CD4-positive, alpha-beta memory T cell (primary cell): Measurements from ENCODE around the gene ZNF273. TPM values are rescaled to one million over a fixed set of nuclear protein-coding genes. Genes with fewer than 3 reads are reported as not detected.

Source experiments
- CTCF ChIA-PET: fragments of 350-600 bp; sonication (Branson Sonifier 250); formaldehyde crosslinking; loops from one replicate; lab custom pipeline; 2021; ENCODE audit warnings: inconsistent platforms; ENCODE audit not compliant: partially characterized antibody; lab: Charles Lee
- POLR2A ChIA-PET: fragments of 350-600 bp; sonication (Branson Sonifier 250); formaldehyde crosslinking; loops from one replicate; lab custom pipeline; 2021; ENCODE audit not compliant: partially characterized antibody; lab: Charles Lee
- DNase-seq, 5 donors: peaks; one replicate each; pipeline versions ENCODE4 v3.0.0 to v3.0.0-alpha.2; 2020 to 2022; ENCODE audit warnings: mixed read lengths in 1 of 5
- H3K27ac ChIP-seq: one replicate; pipeline ENCODE4 v1.7.0; 2013; ENCODE audit warnings: low read depth, low read length
- H3K27me3 ChIP-seq: 2 replicates; pipeline ENCODE4 v1.7.0; 2013; ENCODE audit warnings: mild to moderate bottlenecking, low read length, moderate library complexity; ENCODE audit not compliant: insufficient read depth
- H3K36me3 ChIP-seq: 2 replicates; pipeline ENCODE4 v1.7.0; 2013; ENCODE audit warnings: mild to moderate bottlenecking, low read length, moderate library complexity; ENCODE audit not compliant: insufficient read depth
- H3K4me1 ChIP-seq: 2 replicates; pipeline ENCODE4 v1.7.0; 2013; ENCODE audit warnings: mild to moderate bottlenecking, low read length, moderate library complexity; ENCODE audit not compliant: insufficient read depth
- H3K4me3 ChIP-seq, 2 donors: one replicate each; pipeline ENCODE4 v1.7.0; 2013; ENCODE audit warnings: low read length in 2 of 2, mild to moderate bottlenecking in 1 of 2
- H3K9me3 ChIP-seq, 2 donors: one replicate each; pipeline ENCODE4 v1.7.0; 2013; ENCODE audit warnings: low read length in 2 of 2, control low read depth in 1 of 2; ENCODE audit not compliant: control insufficient read depth in 1 of 2
- H3K27ac Mint-ChIP-seq, 7 donors: one replicate each; pipeline ENCODE4 v1.8.0; 2020 to 2021; ENCODE audit warnings: mixed read lengths in 7 of 7, mild to moderate bottlenecking in 6 of 7, inconsistent platforms in 3 of 7, moderate library complexity in 3 of 7
- H3K27me3 Mint-ChIP-seq, 2 donors: one replicate each; pipeline ENCODE4 v1.8.0; 2020 to 2021; ENCODE audit warnings: mixed read lengths in 2 of 2
- H3K36me3 Mint-ChIP-seq, 2 donors: one replicate each; pipeline ENCODE4 v1.8.0; 2020 to 2021; ENCODE audit warnings: mixed read lengths in 2 of 2, inconsistent platforms in 1 of 2, mild to moderate bottlenecking in 1 of 2
- H3K4me1 Mint-ChIP-seq, 4 donors: one replicate each; pipeline ENCODE4 v1.8.0; 2020 to 2021; ENCODE audit warnings: mixed read lengths in 4 of 4, mild to moderate bottlenecking in 1 of 4
- H3K4me3 Mint-ChIP-seq, 8 donors: one replicate each; pipeline ENCODE4 v1.8.0; 2020 to 2021; ENCODE audit warnings: mixed read lengths in 8 of 8, mild to moderate bottlenecking in 7 of 8, moderate library complexity in 6 of 8, inconsistent platforms in 3 of 8
- H3K9me3 Mint-ChIP-seq, 8 donors: one replicate each; pipeline ENCODE4 v1.8.0; 2020 to 2021; ENCODE audit warnings: mixed read lengths in 8 of 8, mild to moderate bottlenecking in 5 of 8, inconsistent platforms in 3 of 8, moderate library complexity in 1 of 8
- intact Hi-C: fragments of 100-400 bp; cut with micrococcal nuclease; formaldehyde crosslinking; loops from one replicate; pipeline ENCODE4 v1.15.1; 2023
- polyA plus RNA-seq, 2 donors: library from polyadenylated mRNA; unstranded; fragments of 300-500 nt; fragmentation: Illumina TruSeq; gene quantifications; one replicate each; pipeline ENCODE4 v1.2.3, GENCODE V29; 2021
- total RNA-seq, 2 experiments: library from RNA; stranded (reverse); gene quantifications; one replicate each; pipeline ENCODE4 v1.2.3, GENCODE V29; 2021

The ZNF273 gene
- total and polyA plus RNA-seq, 4 experiments from 2014 or later: 5.0 to 8.9 (median 6.7) TPM

- ChIA-PET POLR2A (no interaction called here), CTCF (no interaction called here)
- Mint-ChIP-seq H3K4me3 (no peak overlapping the region), H3K36me3 (no peaks in the 10 kb centered on the region), H3K27me3 (peaks cover 4 to 14% of the 10 kb centered on the region in 2 donors), H3K9me3 (peaks cover 0 to 3% (median 0%) of the 10 kb centered on the region in 8 donors), H3K27ac (peak overlapping the region in 1 of 7 donors; percentile 45), H3K4me1 (peaks cover 2 to 13% (median 10%) of the 10 kb centered on the region in 4 donors)
- no peaks in the 10 kb centered on the region for H3K36me3 ChIP-seq
- H3K9me3 ChIP-seq: no peaks in the 10 kb centered on the region
- no peak overlapping the region for H3K4me3 ChIP-seq
- H3K27ac ChIP-seq: no peak overlapping the region
- intact Hi-C loops: no loop called here
- peaks cover 5% of the 10 kb centered on the region for H3K4me1 ChIP-seq
- no peaks in the 10 kb centered on the region for H3K27me3 ChIP-seq
- no peak for DNase-seq
These were observed 29.6 kb upstream of the ZNF273 start for GRCh38 chr7:64873517-64873916.

- POLR2A ChIA-PET: no interaction called here
- H3K36me3 Mint-ChIP-seq: no peaks in the 10 kb centered on the region
- Histone ChIP-seq H3K4me3 (no peak overlapping the region), H3K4me1 (peaks cover 5% of the 10 kb centered on the region), H3K9me3 (no peaks in the 10 kb centered on the region), H3K36me3 (no peaks in the 10 kb centered on the region), H3K27ac (no peak overlapping the region), H3K27me3 (no peaks in the 10 kb centered on the region)
- H3K27ac Mint-ChIP-seq: no peak overlapping the region
- H3K27me3 Mint-ChIP-seq: peaks cover 5 to 20% of the 10 kb centered on the region in 2 donors
- CTCF ChIA-PET: no interaction called here
- H3K9me3 Mint-ChIP-seq: peaks cover 0 to 7% (median under 1%) of the 10 kb centered on the region in 8 donors
- H3K4me1 Mint-ChIP-seq: peaks cover 2 to 17% (median 13%) of the 10 kb centered on the region in 4 donors
- intact Hi-C loops: no loop called here
- no peak for DNase-seq
- H3K4me3 Mint-ChIP-seq: no peak overlapping the region
These were observed 29.0 kb upstream of the ZNF273 start for GRCh38 chr7:64874114-64874513.

- no peaks in the 10 kb centered on the region for H3K27me3 ChIP-seq
- CTCF ChIA-PET: no interaction called here
- H3K4me3 Mint-ChIP-seq: no peak overlapping the region
These were observed 28.4 kb upstream of the ZNF273 start for GRCh38 chr7:64874562-64875250.

GRCh38 chr7:64875258-64875657 lies 27.8 kb upstream of the ZNF273 start:
- Mint-ChIP-seq H3K4me1 (peaks cover 2 to 23% (median 13%) of the 10 kb centered on the region in 4 donors), H3K9me3 (peaks cover 0 to 11% (median under 1%) of the 10 kb centered on the region in 8 donors), H3K36me3 (no peaks in the 10 kb centered on the region), H3K27ac (no peak overlapping the region), H3K4me3 (no peak overlapping the region), H3K27me3 (peaks cover 7 to 23% of the 10 kb centered on the region in 2 donors)
- no peak for DNase-seq
- Histone ChIP-seq H3K4me1 (peaks cover 5% of the 10 kb centered on the region), H3K27me3 (no peaks in the 10 kb centered on the region), H3K27ac (no peak overlapping the region), H3K36me3 (no peaks in the 10 kb centered on the region), H3K9me3 (no peaks in the 10 kb centered on the region), H3K4me3 (no peak overlapping the region)
- CTCF ChIA-PET: no interaction called here
- POLR2A ChIA-PET: no interaction called here
- intact Hi-C loops: no loop called here

More at GRCh38 chr7:64874562-64875250, 28.4 kb upstream of the ZNF273 start:
- Histone ChIP-seq H3K9me3 (no peaks in the 10 kb centered on the region), H3K27ac (no peak overlapping the region), H3K36me3 (no peaks in the 10 kb centered on the region), H3K4me3 (no peak overlapping the region), H3K4me1 (peaks cover 5% of the 10 kb centered on the region)
- peak overlapping the region in 1 of 7 donors; percentile 8 for H3K27ac Mint-ChIP-seq
- H3K4me1 Mint-ChIP-seq: peaks cover 2 to 23% (median 13%) of the 10 kb centered on the region in 4 donors
- H3K27me3 Mint-ChIP-seq: peaks cover 5 to 23% of the 10 kb centered on the region in 2 donors
- DNase-seq: no peak
- intact Hi-C loops: no loop called here
- no peaks in the 10 kb centered on the region for H3K36me3 Mint-ChIP-seq
- POLR2A ChIA-PET: no interaction called here
- H3K9me3 Mint-ChIP-seq: peaks cover 0 to 7% (median under 1%) of the 10 kb centered on the region in 8 donors

GRCh38 chr7:64875658-64876406 lies 27.2 kb upstream of the ZNF273 start:
- intact Hi-C loops: no loop called here
- no peak overlapping the region for H3K27ac Mint-ChIP-seq

GRCh38 chr7:64876792-64877713 lies 26.0 kb upstream of the ZNF273 start:
- intact Hi-C loops: no loop called here
- no peaks in the 10 kb centered on the region for H3K36me3 ChIP-seq
- H3K27ac ChIP-seq: no peak overlapping the region
- POLR2A ChIA-PET: interaction anchor here (0.7 kb wide), 1 partner anchor 211 kb away, joined by 4 read pairs; the partner anchor contains the start of gene ZNF107
- CTCF ChIA-PET: interaction anchor here (0.7 kb wide), 1 partner anchor 74 kb away, joined by 3 read pairs; no protein-coding TSS in a partner anchor
- H3K9me3 ChIP-seq: no peaks in the 10 kb centered on the region
- peak overlapping the region in 1 of 2 donors; percentile 38 for H3K4me3 ChIP-seq
- H3K27ac Mint-ChIP-seq: peak overlapping the region in 5 of 7 donors; percentile 61 to 79 (median 77)
- H3K4me1 ChIP-seq: peaks cover 5% of the 10 kb centered on the region
- H3K27me3 ChIP-seq: no peaks in the 10 kb centered on the region
- DNase-seq: peak; percentile 56 to 76 (median 66)
- H3K4me1 Mint-ChIP-seq: peaks cover 2 to 24% (median 13%) of the 10 kb centered on the region in 4 donors
- peak overlapping the region; percentile 64 to 82 (median 79) for H3K4me3 Mint-ChIP-seq
- H3K9me3 Mint-ChIP-seq: peaks cover 0 to 11% (median under 1%) of the 10 kb centered on the region in 8 donors
- H3K36me3 Mint-ChIP-seq: no peaks in the 10 kb centered on the region
- H3K27me3 Mint-ChIP-seq: peaks cover 14 to 35% of the 10 kb centered on the region in 2 donors

More at GRCh38 chr7:64875658-64876406, 27.2 kb upstream of the ZNF273 start:
- no peak for DNase-seq
- no peaks in the 10 kb centered on the region for H3K27me3 ChIP-seq
- H3K36me3 ChIP-seq: no peaks in the 10 kb centered on the region
- POLR2A ChIA-PET: no interaction called here
- Mint-ChIP-seq H3K9me3 (peaks cover 0 to 11% (median 0%) of the 10 kb centered on the region in 8 donors), H3K36me3 (no peaks in the 10 kb centered on the region), H3K4me3 (no peak overlapping the region), H3K27me3 (peaks cover 7 to 25% of the 10 kb centered on the region in 2 donors), H3K4me1 (peaks cover 2 to 23% (median 13%) of the 10 kb centered on the region in 4 donors)
- H3K9me3 ChIP-seq: no peaks in the 10 kb centered on the region
- CTCF ChIA-PET: no interaction called here
- no peak overlapping the region for H3K27ac ChIP-seq
- no peak overlapping the region for H3K4me3 ChIP-seq
- H3K4me1 ChIP-seq: peaks cover 5% of the 10 kb centered on the region
